Measurements from ENCODE around the gene TBL1X. TPM values are rescaled to one million over a fixed set of nuclear protein-coding genes. Genes with fewer than 3 reads are reported as not detected.

The TBL1X gene
- total and polyA plus RNA-seq, 12 donors, result 1.8 to 14.1 (median 9.8) TPM

GRCh38 chrX:9577555-9577954 is 112.7 kb downstream of the TBL1X start:
- WGBS, 2 donors, result 48 to 54% methylated on average over 9 of the region's 9 CpGs
- Histone ChIP-seq H3K9me3 (no peaks in the 10 kb centered on the region), H3K4me1 (peaks cover 0 to 14% (median 0%) of the 10 kb centered on the region in 9 donors), H3K4me3 (no peak overlapping the region), H3K36me3 (no peaks in the 10 kb centered on the region), H3K27me3 (peaks cover 0 to 7% (median 0%) of the 10 kb centered on the region in 7 donors), H3K27ac (no peak overlapping the region)
- DNase-seq (no peak), ATAC-seq (peak in 6 of 8 donors; percentile 31 to 70 (median 51))
- TF ChIP-seq, protein P1, sequence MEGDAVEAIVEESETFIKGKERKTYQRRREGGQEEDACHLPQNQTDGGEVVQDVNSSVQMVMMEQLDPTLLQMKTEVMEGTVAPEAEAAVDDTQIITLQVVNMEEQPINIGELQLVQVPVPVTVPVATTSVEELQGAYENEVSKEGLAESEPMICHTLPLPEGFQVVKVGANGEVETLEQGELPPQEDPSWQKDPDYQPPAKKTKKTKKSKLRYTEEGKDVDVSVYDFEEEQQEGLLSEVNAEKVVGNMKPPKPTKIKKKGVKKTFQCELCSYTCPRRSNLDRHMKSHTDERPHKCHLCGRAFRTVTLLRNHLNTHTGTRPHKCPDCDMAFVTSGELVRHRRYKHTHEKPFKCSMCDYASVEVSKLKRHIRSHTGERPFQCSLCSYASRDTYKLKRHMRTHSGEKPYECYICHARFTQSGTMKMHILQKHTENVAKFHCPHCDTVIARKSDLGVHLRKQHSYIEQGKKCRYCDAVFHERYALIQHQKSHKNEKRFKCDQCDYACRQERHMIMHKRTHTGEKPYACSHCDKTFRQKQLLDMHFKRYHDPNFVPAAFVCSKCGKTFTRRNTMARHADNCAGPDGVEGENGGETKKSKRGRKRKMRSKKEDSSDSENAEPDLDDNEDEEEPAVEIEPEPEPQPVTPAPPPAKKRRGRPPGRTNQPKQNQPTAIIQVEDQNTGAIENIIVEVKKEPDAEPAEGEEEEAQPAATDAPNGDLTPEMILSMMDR (IDR thresholded peaks at IDR 0.05), result no peak
- intact Hi-C loops (cut with DNase I), result loop anchor here in 1 of 10 donors (10.0 kb wide), 1 partner anchor 113 kb away; the partner anchor contains the start of gene TBL1X

GRCh38 chrX:9578083-9578779 is 113.4 kb downstream of the TBL1X start:
- Histone ChIP-seq H3K4me3 (no peak overlapping the region), H3K27me3 (peaks cover 0 to 2% (median 0%) of the 10 kb centered on the region in 7 donors), H3K36me3 (no peaks in the 10 kb centered on the region), H3K4me1 (peaks cover 0 to 21% (median 0%) of the 10 kb centered on the region in 9 donors), H3K9me3 (no peaks in the 10 kb centered on the region), H3K27ac (no peak overlapping the region)
- TF ChIP-seq, protein P1 (IDR thresholded peaks at IDR 0.05), result no peak
- WGBS, 2 donors, result 70 to 80% methylated on average over 20 of the region's 20 CpGs
- DNase-seq (no peak), ATAC-seq (no peak)
- intact Hi-C loops (cut with DNase I), result loop anchor here in 1 of 10 donors (10.0 kb wide), 1 partner anchor 113 kb away; the partner anchor contains the start of gene TBL1X

GRCh38 chrX:9581771-9582385 is 117.0 kb downstream of the TBL1X start:
- Histone ChIP-seq H3K27me3 (no peaks in the 10 kb centered on the region), H3K9me3 (no peaks in the 10 kb centered on the region), H3K27ac (no peak overlapping the region), H3K4me3 (no peak overlapping the region), H3K4me1 (peaks cover 0 to 22% (median 0%) of the 10 kb centered on the region in 9 donors), H3K36me3 (no peaks in the 10 kb centered on the region)
- intact Hi-C loops (cut with DNase I), result no loop called here
- WGBS, 2 donors, result 46 to 71% methylated on average over 8 of the region's 8 CpGs
- ATAC-seq (no peak), DNase-seq (no peak)
- TF ChIP-seq, protein P1 (IDR thresholded peaks at IDR 0.05), result no peak

DNA sequence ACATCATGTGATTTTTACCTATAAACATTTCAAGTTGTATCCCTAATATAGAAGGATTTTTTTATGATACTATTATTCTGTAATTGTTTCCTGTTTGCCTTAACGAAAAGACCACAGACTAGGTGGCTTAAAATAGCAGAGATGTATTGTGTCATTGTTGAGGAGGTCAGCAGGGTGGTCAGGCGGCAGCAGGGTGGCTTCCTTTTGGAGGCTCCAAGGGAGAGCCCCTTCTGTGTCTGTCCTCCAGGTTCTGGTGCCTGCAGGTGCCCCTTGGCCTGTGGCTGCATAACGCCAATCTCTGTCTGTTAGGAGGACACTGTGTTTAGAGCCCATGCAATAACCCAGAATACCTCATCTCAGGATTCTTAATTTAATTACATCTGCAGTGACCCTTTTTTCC is 118.1 kb downstream of the TBL1X start:
- no peaks in the 10 kb centered on the region for H3K27me3 ChIP-seq
- H3K4me1 ChIP-seq, result peaks cover 0 to 22% (median 0%) of the 10 kb centered on the region in 9 donors
- H3K9me3 ChIP-seq, result no peaks in the 10 kb centered on the region
- no peaks in the 10 kb centered on the region for H3K36me3 ChIP-seq
- TF ChIP-seq, protein P1 (IDR thresholded peaks at IDR 0.05), result no peak
- DNase-seq (no peak), ATAC-seq (no peak)
- 61 to 63% methylated on average over 3 of the region's 3 CpGs for WGBS, 2 donors
- H3K4me3 ChIP-seq, result no peak overlapping the region
- intact Hi-C loops (cut with DNase I), result no loop called here
- no peak overlapping the region for H3K27ac ChIP-seq
